K562 (cell line): ENCODE results near the gene DIP2B. TPM values are rescaled to one million over a fixed set of nuclear protein-coding genes. Genes with fewer than 3 reads are reported as not detected.
A peak's percentile ranks its signal among the peaks of the same experiment; 100 is the strongest.

ENCODE experiments used
- ARHGAP35 ChIP-seq: fragments of 450-650 bp; IDR thresholded peaks from 2 replicates; pipeline ENCODE4 v1.6.1; 2018; ENCODE audit not compliant: partially characterized antibody
- BRCA1 ChIP-seq, 2 experiments: fragments of 450-650 bp in 1 of 2; sonication (generic) in 1 of 2; formaldehyde crosslinking in 1 of 2; IDR thresholded peaks; 2 replicates each; pipeline versions ENCODE4 v1.5.0 to v1.6.1; 2017 to 2020; ENCODE audit warnings: mild to moderate bottlenecking in 1 of 2, missing genetic modification reagents in 1 of 2
- CEBPG ChIP-seq, 3 experiments: fragments of 200-800 bp in 1 of 3; sonication (Bioruptor generic) in 1 of 3; sonication (generic) in 1 of 3; formaldehyde crosslinking in 1 of 3; IDR thresholded peaks in 2 of 3; conservative IDR thresholded peaks in 1 of 3; 2 replicates each; pipeline versions ENCODE4 v1.6.1 to v1.8.0; 2016 to 2022; ENCODE audit warnings: missing compliant biosample characterization in 2 of 3, missing genetic modification characterization in 2 of 3, mild to moderate bottlenecking in 1 of 3, missing genetic modification reagents in 1 of 3
- CREM ChIP-seq: IDR thresholded peaks from 2 replicates; pipeline ENCODE4 v1.6.1; 2014; ENCODE audit warnings: antibody characterized with exemption, low read depth
- DACH1 ChIP-seq: fragments of 450-650 bp; IDR thresholded peaks from 2 replicates; pipeline ENCODE4 v1.6.1; 2018; ENCODE audit not compliant: partially characterized antibody
- DIDO1 ChIP-seq: fragments of 450-650 bp; IDR thresholded peaks from 2 replicates; pipeline ENCODE4 v1.6.1; 2016; ENCODE audit warnings: low read depth, missing biosample characterization, missing genetic modification characterization
- DNMT1 ChIP-seq: fragments of 450-650 bp; IDR thresholded peaks from 2 replicates; pipeline ENCODE4 v1.6.1; 2016; ENCODE audit warnings: antibody characterized with exemption, mild to moderate bottlenecking
- EZH2 ChIP-seq: IDR thresholded peaks from 2 replicates; pipeline ENCODE4 v1.6.1; 2012; ENCODE audit warnings: low read depth, mild to moderate bottlenecking, inconsistent platforms, low read length, borderline replicate concordance
- HMG20B ChIP-seq: fragments of 250-450 bp; sonication (Bioruptor Pico); IDR thresholded peaks from 2 replicates; pipeline ENCODE4 v1.5.0; 2021; ENCODE audit warnings: mild to moderate bottlenecking
- KDM2B ChIP-seq: fragments of 250-450 bp; sonication (Bioruptor Pico); IDR thresholded peaks from 2 replicates; pipeline ENCODE4 v1.8.0; 2021; ENCODE audit warnings: mild to moderate bottlenecking, moderate library complexity
- MIER1 ChIP-seq: fragments of 450-650 bp; IDR thresholded peaks from 2 replicates; pipeline ENCODE4 v1.6.1; 2016; ENCODE audit warnings: antibody characterized with exemption, mild to moderate bottlenecking, low read depth
- MTA3 ChIP-seq: fragments of 450-650 bp; formaldehyde crosslinking; IDR thresholded peaks from 2 replicates; pipeline ENCODE4 v1.6.1; 2017; ENCODE audit warnings: mild to moderate bottlenecking, borderline replicate concordance
- NFRKB ChIP-seq: fragments of 450-650 bp; IDR thresholded peaks from 2 replicates; pipeline ENCODE4 v1.6.1; 2016; ENCODE audit warnings: low read depth
- RFX7 ChIP-seq: fragments of 250-450 bp; sonication (Bioruptor Pico); IDR thresholded peaks from 2 replicates; pipeline ENCODE4 v1.5.1; 2021; ENCODE audit warnings: mild to moderate bottlenecking
- RHOXF2B ChIP-seq: fragments of 250-450 bp; sonication (Bioruptor Pico); conservative IDR thresholded peaks from 2 replicates; pipeline ENCODE4 v1.5.1; 2021
- TEAD2 ChIP-seq: fragments of 450-650 bp; IDR thresholded peaks from 2 replicates; pipeline ENCODE4 v1.6.1; 2016; ENCODE audit warnings: missing genetic modification characterization, control low read depth, missing compliant biosample characterization
- ZEB2 ChIP-seq: fragments of 450-650 bp; IDR thresholded peaks from 2 replicates; pipeline ENCODE4 v1.6.1; 2016
- ZFP30 ChIP-seq: fragments of 250-450 bp; sonication (Bioruptor Pico); IDR thresholded peaks from 2 replicates; pipeline ENCODE4 v1.8.0; 2022; ENCODE audit warnings: moderate library complexity, mild to moderate bottlenecking, inconsistent platforms, borderline replicate concordance
- ZNF165 ChIP-seq: fragments of 250-450 bp; sonication (Bioruptor Pico); IDR thresholded peaks from 2 replicates; pipeline ENCODE4 v1.4.0; 2020; ENCODE audit warnings: borderline replicate concordance
- ZNF224 ChIP-seq: sonication (generic); formaldehyde crosslinking; IDR thresholded peaks from 2 replicates; pipeline ENCODE4 v1.8.0; 2022; ENCODE audit warnings: mild to moderate bottlenecking, missing genetic modification reagents
- ZNF282 ChIP-seq: sonication (generic); formaldehyde crosslinking; IDR thresholded peaks from 2 replicates; pipeline ENCODE4 v1.8.1; 2023; ENCODE audit warnings: missing genetic modification reagents
- ZNF507 ChIP-seq: conservative IDR thresholded peaks from 2 replicates; pipeline ENCODE4 v1.6.1; 2017; ENCODE audit warnings: missing genetic modification characterization, missing compliant biosample characterization
- ZNF668 ChIP-seq: fragments of 250-450 bp; sonication (Bioruptor Pico); IDR thresholded peaks from 2 replicates; pipeline ENCODE4 v1.8.0; 2022; ENCODE audit warnings: mild to moderate bottlenecking, inconsistent platforms
- polyA plus RNA-seq, 8 experiments: library from polyadenylated mRNA; depleted of rRNA in 4 of 8; stranded (reverse) in 5 of 8; unstranded in 3 of 8; fragments of >200 nt; fragmentation: Nextera tagmentation in 2 of 8; fragmentation: Illumina TruSeq in 1 of 8; extraction: Ambion mirVana in 2 of 8; extraction: Trizol in 1 of 8; gene quantifications; 2 replicates each; pipeline versions ENCODE4 v1.2.1 to v1.2.3, GENCODE V29; 2011 to 2014; ENCODE audit warnings: inconsistent platforms in 1 of 8, missing spikeins in 1 of 8
- total RNA-seq, 7 experiments: library from RNA; depleted of rRNA in 6 of 7; stranded (reverse); fragments of >200 nt in 6 of 7; fragmentation: Illumina TruSeq in 2 of 7; extraction: Trizol in 2 of 7; gene quantifications; 2 replicates each; pipeline versions ENCODE4 v1.2.1 to v1.2.3, GENCODE V29; 2011 to 2021; ENCODE audit warnings: low replicate concordance in 1 of 7
- TF ChIP-seq, protein P1 (sequence below): sonication (generic); formaldehyde crosslinking; IDR thresholded peaks from 2 replicates; pipeline ENCODE4 v1.8.0; 2022; ENCODE audit warnings: missing genetic modification reagents, mild to moderate bottlenecking, borderline replicate concordance
- TF ChIP-seq, protein P2 (sequence below): fragments of 250-450 bp; sonication (Bioruptor Pico); IDR thresholded peaks from 2 replicates; pipeline ENCODE4 v1.8.0; 2021; ENCODE audit warnings: moderate library complexity, mild to moderate bottlenecking, inconsistent platforms
- TF ChIP-seq, protein P3 (sequence below), 3 experiments: fragments of 200-800 bp in 1 of 3; fragments of 250-450 bp in 1 of 3; fragments of 450-650 bp in 1 of 3; sonication (Bioruptor Pico) in 1 of 3; sonication (Bioruptor generic) in 1 of 3; formaldehyde crosslinking in 1 of 3; IDR thresholded peaks; 2 replicates each; pipeline versions ENCODE4 v1.6.1 to v1.8.0; 2016 to 2022; ENCODE audit warnings: mild to moderate bottlenecking in 2 of 3, missing genetic modification characterization in 2 of 3, missing compliant biosample characterization in 1 of 3, moderate library complexity in 1 of 3

The DIP2B gene
- total and polyA plus RNA-seq, 9 of the 15 experiments (the other 6 are each of a cell fraction or from before 2014, with no cell fraction given): 4.6 to 26.1 (median 18.8) TPM

DNA sequence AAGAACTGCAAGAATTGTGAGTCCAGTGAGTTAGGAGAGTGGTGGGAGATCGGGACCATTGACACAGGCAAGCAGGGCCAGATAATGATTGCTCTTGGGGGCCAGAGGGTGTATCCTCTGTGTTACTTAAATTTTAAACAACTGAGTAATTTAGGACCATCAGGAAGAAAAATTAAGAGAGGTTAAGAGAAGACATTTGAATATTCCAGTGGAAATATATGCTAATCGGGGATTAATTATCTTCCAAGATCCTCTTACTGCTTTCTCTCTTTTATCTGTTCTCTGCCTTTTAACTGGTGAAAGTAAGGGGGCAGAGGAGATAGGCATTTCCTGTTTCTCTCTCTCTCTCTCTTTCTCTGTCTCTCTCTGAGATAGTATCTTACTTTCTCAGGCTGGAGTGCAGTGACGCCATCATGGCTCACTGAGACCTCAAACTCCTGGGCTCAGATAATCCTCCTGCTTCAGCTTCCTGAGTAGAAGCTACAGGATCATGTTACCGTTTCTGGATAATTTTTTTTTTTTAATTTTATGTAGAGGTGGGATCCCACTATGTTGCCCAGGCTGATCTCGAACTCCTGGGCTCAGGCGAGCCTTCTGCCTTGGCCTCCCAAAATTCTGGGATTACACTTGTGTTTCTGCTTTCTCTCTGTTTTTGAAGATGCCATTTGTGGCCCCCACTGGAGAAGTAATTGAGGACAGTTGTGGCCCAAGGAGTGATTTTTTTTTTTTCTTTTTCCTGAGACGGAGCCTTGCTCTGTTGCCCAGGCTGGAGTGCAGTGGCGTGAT is 85.1 kb downstream of the DIP2B start (continued):
- TF ChIP-seq EZH2 (no peak), RHOXF2B (CRISPR knock-in tag) (no peak), RFX7 (CRISPR knock-in tag) (no peak), KDM2B (CRISPR knock-in tag) (no peak), HMG20B (CRISPR knock-in tag) (no peak), ARHGAP35 (no peak), BRCA1 (IDR thresholded peaks at IDR 0.05) (no peak), BRCA1 (CRISPR knock-in tag; IDR thresholded peaks at IDR 0.05) (no peak), DACH1 (peak; percentile 84), MIER1 (no peak), ZEB2 (peak; percentile 69), TEAD2 (tag) (no peak), MTA3 (peak; percentile 91), ZNF282 (CRISPR knock-in tag) (no peak), CEBPG (CRISPR knock-in tag; IDR thresholded peaks at IDR 0.05) (no peak), CEBPG (tag; conservative IDR thresholded peaks at IDR 0.05 in 1 of 2, IDR thresholded peaks at IDR 0.05 in 1 of 2) (no peak; a peak in 1 of 4 replicates), ZFP30 (CRISPR knock-in tag) (no peak), ZNF668 (CRISPR knock-in tag) (0 out of 2 replicates have a peak, but pooled peaks have one; percentile 30), ZNF507 (tag) (no peak), CREM (peak; percentile 90), DNMT1 (no peak), ZNF165 (no peak), DIDO1 (tag) (no peak), ZNF224 (CRISPR knock-in tag) (0 out of 2 replicates have a peak, but pooled peaks have one; percentile 57), NFRKB (0 out of 2 replicates have a peak, but pooled peaks have one; percentile 62)
- TF ChIP-seq, protein P1, sequence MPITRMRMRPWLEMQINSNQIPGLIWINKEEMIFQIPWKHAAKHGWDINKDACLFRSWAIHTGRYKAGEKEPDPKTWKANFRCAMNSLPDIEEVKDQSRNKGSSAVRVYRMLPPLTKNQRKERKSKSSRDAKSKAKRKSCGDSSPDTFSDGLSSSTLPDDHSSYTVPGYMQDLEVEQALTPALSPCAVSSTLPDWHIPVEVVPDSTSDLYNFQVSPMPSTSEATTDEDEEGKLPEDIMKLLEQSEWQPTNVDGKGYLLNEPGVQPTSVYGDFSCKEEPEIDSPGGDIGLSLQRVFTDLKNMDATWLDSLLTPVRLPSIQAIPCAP (CRISPR knock-in tag): no peak
- TF ChIP-seq, protein P2, sequence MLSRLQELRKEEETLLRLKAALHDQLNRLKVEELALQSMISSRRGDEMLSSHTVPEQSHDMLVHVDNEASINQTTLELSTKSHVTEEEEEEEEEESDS: no peak
- TF ChIP-seq, protein P3, sequence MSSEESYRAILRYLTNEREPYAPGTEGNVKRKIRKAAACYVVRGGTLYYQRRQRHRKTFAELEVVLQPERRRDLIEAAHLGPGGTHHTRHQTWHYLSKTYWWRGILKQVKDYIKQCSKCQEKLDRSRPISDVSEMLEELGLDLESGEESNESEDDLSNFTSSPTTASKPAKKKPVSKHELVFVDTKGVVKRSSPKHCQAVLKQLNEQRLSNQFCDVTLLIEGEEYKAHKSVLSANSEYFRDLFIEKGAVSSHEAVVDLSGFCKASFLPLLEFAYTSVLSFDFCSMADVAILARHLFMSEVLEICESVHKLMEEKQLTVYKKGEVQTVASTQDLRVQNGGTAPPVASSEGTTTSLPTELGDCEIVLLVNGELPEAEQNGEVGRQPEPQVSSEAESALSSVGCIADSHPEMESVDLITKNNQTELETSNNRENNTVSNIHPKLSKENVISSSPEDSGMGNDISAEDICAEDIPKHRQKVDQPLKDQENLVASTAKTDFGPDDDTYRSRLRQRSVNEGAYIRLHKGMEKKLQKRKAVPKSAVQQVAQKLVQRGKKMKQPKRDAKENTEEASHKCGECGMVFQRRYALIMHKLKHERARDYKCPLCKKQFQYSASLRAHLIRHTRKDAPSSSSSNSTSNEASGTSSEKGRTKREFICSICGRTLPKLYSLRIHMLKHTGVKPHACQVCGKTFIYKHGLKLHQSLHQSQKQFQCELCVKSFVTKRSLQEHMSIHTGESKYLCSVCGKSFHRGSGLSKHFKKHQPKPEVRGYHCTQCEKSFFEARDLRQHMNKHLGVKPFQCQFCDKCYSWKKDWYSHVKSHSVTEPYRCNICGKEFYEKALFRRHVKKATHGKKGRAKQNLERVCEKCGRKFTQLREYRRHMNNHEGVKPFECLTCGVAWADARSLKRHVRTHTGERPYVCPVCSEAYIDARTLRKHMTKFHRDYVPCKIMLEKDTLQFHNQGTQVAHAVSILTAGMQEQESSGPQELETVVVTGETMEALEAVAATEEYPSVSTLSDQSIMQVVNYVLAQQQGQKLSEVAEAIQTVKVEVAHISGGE (CRISPR knock-in tag; IDR thresholded peaks at IDR 0.05): no peak; a peak in 1 of 6 replicates
